ENCODE measurements around the gene EFCAB14. TPM values are rescaled to one million over a fixed set of nuclear protein-coding genes. Genes with fewer than 3 reads are reported as not detected.

The EFCAB14 gene
- total RNA-seq, 3 donors from 2014 or later, result 115 to 137 (median 122) TPM

DNA sequence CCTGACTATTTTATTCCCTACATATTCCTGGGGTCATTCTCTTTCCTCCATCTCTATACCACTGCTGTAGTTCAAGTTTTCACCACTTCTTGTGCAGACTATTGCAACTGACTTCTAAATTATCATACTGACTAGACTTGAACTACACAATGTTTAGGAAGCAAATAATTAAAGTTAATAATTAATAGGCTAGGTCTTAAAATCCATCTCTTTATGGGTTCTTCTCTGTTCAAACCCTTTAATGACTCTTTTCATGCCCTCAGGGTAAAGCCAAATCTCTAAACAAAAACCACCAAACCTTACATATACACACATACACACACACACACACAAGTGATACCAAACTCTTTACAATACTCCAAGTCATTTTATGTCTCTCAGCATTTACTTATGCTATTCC, 80.0 kb downstream of the EFCAB14 start:
- Histone ChIP-seq H3K36me3 (ENCODE audit: low read depth) (peaks cover 7% of the 10 kb centered on the region), H3K4me1 (ENCODE audit: low read depth) (peaks cover 12% of the 10 kb centered on the region), H3K4me3 (no peak overlapping the region), H3K9me3 (no peaks in the 10 kb centered on the region)
- DNase-seq, result no peak
- intact Hi-C loops (cut with DNase I, micrococcal nuclease), result no loop called here
- TF ChIP-seq, protein P1, sequence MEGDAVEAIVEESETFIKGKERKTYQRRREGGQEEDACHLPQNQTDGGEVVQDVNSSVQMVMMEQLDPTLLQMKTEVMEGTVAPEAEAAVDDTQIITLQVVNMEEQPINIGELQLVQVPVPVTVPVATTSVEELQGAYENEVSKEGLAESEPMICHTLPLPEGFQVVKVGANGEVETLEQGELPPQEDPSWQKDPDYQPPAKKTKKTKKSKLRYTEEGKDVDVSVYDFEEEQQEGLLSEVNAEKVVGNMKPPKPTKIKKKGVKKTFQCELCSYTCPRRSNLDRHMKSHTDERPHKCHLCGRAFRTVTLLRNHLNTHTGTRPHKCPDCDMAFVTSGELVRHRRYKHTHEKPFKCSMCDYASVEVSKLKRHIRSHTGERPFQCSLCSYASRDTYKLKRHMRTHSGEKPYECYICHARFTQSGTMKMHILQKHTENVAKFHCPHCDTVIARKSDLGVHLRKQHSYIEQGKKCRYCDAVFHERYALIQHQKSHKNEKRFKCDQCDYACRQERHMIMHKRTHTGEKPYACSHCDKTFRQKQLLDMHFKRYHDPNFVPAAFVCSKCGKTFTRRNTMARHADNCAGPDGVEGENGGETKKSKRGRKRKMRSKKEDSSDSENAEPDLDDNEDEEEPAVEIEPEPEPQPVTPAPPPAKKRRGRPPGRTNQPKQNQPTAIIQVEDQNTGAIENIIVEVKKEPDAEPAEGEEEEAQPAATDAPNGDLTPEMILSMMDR (IDR thresholded peaks at IDR 0.05), result no peak
- ATAC-seq, result peak; percentile 20

DNA sequence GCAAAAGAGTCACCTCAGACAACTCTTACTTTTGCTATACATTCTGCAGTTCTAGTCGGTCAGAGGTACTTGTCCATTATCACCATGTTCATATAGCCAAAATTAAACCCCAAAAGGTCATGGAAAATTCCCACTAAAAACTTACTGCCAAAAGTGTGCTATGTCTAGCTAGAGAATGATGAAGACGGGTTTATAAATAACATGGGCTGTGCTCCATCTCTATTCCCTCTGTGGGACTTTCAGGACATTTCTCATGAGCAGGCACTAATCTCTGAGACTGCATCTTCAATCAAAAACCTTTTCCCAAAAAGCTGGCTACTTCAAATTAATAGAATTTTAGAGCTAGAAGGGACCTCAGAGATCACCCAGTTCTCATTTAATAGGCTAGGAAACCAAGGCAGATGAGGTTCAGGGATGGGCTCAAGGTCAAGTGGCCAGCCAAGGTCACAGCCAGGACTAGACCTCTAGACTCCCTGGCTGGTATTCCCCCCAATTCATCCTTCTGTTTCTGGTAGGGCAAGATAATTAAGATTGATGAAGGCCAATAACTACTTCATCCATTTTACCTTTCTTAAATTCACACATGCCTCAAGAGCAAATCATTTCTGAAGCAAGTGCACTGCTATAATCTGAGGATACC, 81.3 kb downstream of the EFCAB14 start:
- H3K4me1 ChIP-seq (ENCODE audit: low read depth), result no peaks in the 10 kb centered on the region
- H3K36me3 ChIP-seq (ENCODE audit: low read depth), result peaks cover 7% of the 10 kb centered on the region
- H3K4me3 ChIP-seq, result no peak overlapping the region
- DNase-seq (no peak), ATAC-seq (no peak)
- intact Hi-C loops (cut with DNase I, micrococcal nuclease), result no loop called here
- H3K9me3 ChIP-seq, result no peaks in the 10 kb centered on the region
- TF ChIP-seq, protein P1 (IDR thresholded peaks at IDR 0.05), result no peak

- DNase-seq (no peak), ATAC-seq (no peak)
- Histone ChIP-seq H3K4me1 (ENCODE audit: low read depth) (no peaks in the 10 kb centered on the region), H3K36me3 (ENCODE audit: low read depth) (peaks cover 7% of the 10 kb centered on the region), H3K4me3 (no peak overlapping the region), H3K9me3 (no peaks in the 10 kb centered on the region)
- intact Hi-C loops (cut with DNase I, micrococcal nuclease), result no loop called here
- TF ChIP-seq, protein P1 (IDR thresholded peaks at IDR 0.05), result no peak
These were observed 83.7 kb downstream of the EFCAB14 start for GRCh38 chr1:46635205-46635604.

- H3K4me1 ChIP-seq (ENCODE audit: low read depth), result no peaks in the 10 kb centered on the region
- peaks cover 7% of the 10 kb centered on the region for H3K36me3 ChIP-seq (ENCODE audit: low read depth)
- no peaks in the 10 kb centered on the region for H3K9me3 ChIP-seq
- TF ChIP-seq, protein P1 (IDR thresholded peaks at IDR 0.05), result no peak
- intact Hi-C loops (cut with DNase I, micrococcal nuclease), result no loop called here
- no peak for DNase-seq
- no peak overlapping the region for H3K4me3 ChIP-seq
- no peak for ATAC-seq
These were observed 88.2 kb downstream of the EFCAB14 start for GRCh38 chr1:46630719-46631118.

Other genes with a start within 250 kb of the EFCAB14 start
- not detected for gene DMBX1, start 229.3 kb downstream of the EFCAB14 start, total RNA-seq
- gene KNCN, start 167.5 kb downstream of the EFCAB14 start, total RNA-seq, result not detected
- 10 to 100 TPM; 51.5 to 65.7 (median 59.3) TPM for gene MKNK1, start 114.8 kb downstream of the EFCAB14 start, total RNA-seq
- 10 to 100 TPM; 15.4 to 24.4 (median 17.4) TPM for gene MOB3C, start 102.3 kb downstream of the EFCAB14 start, total RNA-seq
- 10 to 100 TPM; 49.7 to 54.9 (median 52.6) TPM for gene ATPAF1, start 50.8 kb downstream of the EFCAB14 start, total RNA-seq
- not detected for gene TEX38, start 47.3 kb downstream of the EFCAB14 start, total RNA-seq
- 10 to 100 TPM in 1 of 3 donors, 1 to 10 TPM in 1, under 1 TPM in 1; 0.98 to 11.0 (median 5.5) TPM for gene CYP4B1, start 79.9 kb upstream of the EFCAB14 start, total RNA-seq
- gene CYP4A11, start 222.4 kb upstream of the EFCAB14 start, total RNA-seq, result not detected